Prostate gland (tissue), 2 donors: Measurements from ENCODE around the gene GADL1.

ENCODE experiments used
- CTCF ChIP-seq, 4 experiments: fragments of 200-600 bp in 2 of 4; fragments of 450-650 bp in 2 of 4; sonication (generic) in 2 of 4; IDR thresholded peaks; 1 replicate in 3 of 4; 2 replicates in 1 of 4; pipeline ENCODE4 v1.5.1; 2016 to 2019; ENCODE audit warnings: antibody characterized with exemption in 4 of 4, mild to moderate bottlenecking in 2 of 4, moderate library complexity in 2 of 4
- POLR2A ChIP-seq: fragments of 450-650 bp; IDR thresholded peaks from one replicate; pipeline ENCODE4 v1.6.1; 2016; ENCODE audit warnings: antibody characterized with exemption, mild to moderate bottlenecking
- POLR2AphosphoS5 ChIP-seq: sonication (generic); formaldehyde crosslinking; IDR thresholded peaks from one replicate; pipeline ENCODE4 v1.6.1; 2017; ENCODE audit warnings: antibody characterized with exemption

- TF ChIP-seq CTCF (IDR thresholded peaks at IDR 0.05) (no peak), POLR2A (no peak), POLR2AphosphoS5 (no peak)
Observed at GRCh38 chr3:30686799-30687198, 207.7 kb downstream of the GADL1 start.
